ENCODE data around the gene TTYH1.
"Not testable (repeated sequence)": the region's sequence is repeated elsewhere in the genome, so short reads cannot be mapped to it uniquely, and the experiment has no call there.

The TTYH1 gene

GRCh38 chr19:54415208-54415900, at the start of gene TTYH1:
TSS of gene TTYH1 (plus strand) at chr19:54415464. CDS start at chr19:54415553, 89 bp downstream.
- peak in 47 of 58 donors; percentile 18 to 76 (median 48) for DNase-seq

GRCh38 chr19:54365798-54366197, 49.5 kb upstream of the TTYH1 start:
- DNase-seq: not testable (repeated sequence)

GRCh38 chr19:54366811-54367210, 48.5 kb upstream of the TTYH1 start:
- DNase-seq: no peak

GRCh38 chr19:54369082-54369687, 46.1 kb upstream of the TTYH1 start:
- no peak for DNase-seq

GRCh38 chr19:54369688-54370433, 45.4 kb upstream of the TTYH1 start:
- DNase-seq: not testable (repeated sequence)

GRCh38 chr19:54370434-54370796, 44.8 kb upstream of the TTYH1 start:
- DNase-seq: not testable (repeated sequence)

GRCh38 chr19:54371453-54371852, 43.8 kb upstream of the TTYH1 start:
- DNase-seq: not testable (repeated sequence)

- DNase-seq: no peak
Measured at GRCh38 chr19:54373781-54374631, 41.3 kb upstream of the TTYH1 start.

- peak in 1 of 58 donors; percentile 13 for DNase-seq
Measured at GRCh38 chr19:54375181-54375938, 39.9 kb upstream of the TTYH1 start.

GRCh38 chr19:54376610-54377285, 38.5 kb upstream of the TTYH1 start:
- no peak for DNase-seq

GRCh38 chr19:54379187-54379678, 36.0 kb upstream of the TTYH1 start:
- DNase-seq: peak in 1 of 58 donors; percentile 17

GRCh38 chr19:54380897-54381296, 34.4 kb upstream of the TTYH1 start:
- no peak for DNase-seq

GRCh38 chr19:54382041-54382440, 33.2 kb upstream of the TTYH1 start:
- not testable (repeated sequence) for DNase-seq

- no peak for DNase-seq
Measured at GRCh38 chr19:54383330-54383729, 31.9 kb upstream of the TTYH1 start.

- DNase-seq: peak in 3 of 58 donors; percentile 4 to 38 (median 18)
Measured at GRCh38 chr19:54387991-54388801, 27.1 kb upstream of the TTYH1 start.

GRCh38 chr19:54388802-54389139, 26.5 kb upstream of the TTYH1 start:
- no peak for DNase-seq

GRCh38 chr19:54389553-54389952, 25.7 kb upstream of the TTYH1 start:
- DNase-seq: no peak

- peak in 24 of 58 donors; percentile 4 to 62 (median 16) for DNase-seq
Measured at GRCh38 chr19:54390942-54391577, 24.2 kb upstream of the TTYH1 start.

Data from anterior cingulate cortex (tissue), 58 donors.